HG02623 (cell line): ENCODE measurements around the gene MAGI1.
"Not testable (repeated sequence)": the region's sequence is repeated elsewhere in the genome, so short reads cannot be mapped to it uniquely, and the experiment has no call there.

Experiments
- ATAC-seq: cut with Tn5 transposase; IDR thresholded peaks from one replicate; pipeline ENCODE4 v1.9.1; 2021; ENCODE audit warnings: moderate library complexity; ENCODE audit not compliant: unreplicated experiment

Gene MAGI1

GRCh38 chr3:65549626-65549959 is 489.1 kb downstream of the MAGI1 start:
- ATAC-seq = no peak

GRCh38 chr3:65548848-65549625 is 489.7 kb downstream of the MAGI1 start:
- no peak for ATAC-seq

GRCh38 chr3:65545429-65545828 is 493.3 kb downstream of the MAGI1 start:
- no peak for ATAC-seq

GRCh38 chr3:65543391-65543790 is 495.3 kb downstream of the MAGI1 start:
- not testable (repeated sequence) for ATAC-seq

GRCh38 chr3:65540666-65541065 is 498.1 kb downstream of the MAGI1 start:
- no peak for ATAC-seq

- ATAC-seq = no peak
Observed at GRCh38 chr3:65539616-65540015, 499.1 kb downstream of the MAGI1 start.

- no peak for ATAC-seq
Observed at GRCh38 chr3:65538101-65538500, 500.6 kb downstream of the MAGI1 start.

- no peak for ATAC-seq
Observed at GRCh38 chr3:65537109-65537508, 501.6 kb downstream of the MAGI1 start.

- no peak for ATAC-seq
Observed at GRCh38 chr3:65535260-65535659, 503.5 kb downstream of the MAGI1 start.

GRCh38 chr3:65534805-65535204 is 503.9 kb downstream of the MAGI1 start:
- ATAC-seq = no peak

GRCh38 chr3:65532749-65533148 is 506.0 kb downstream of the MAGI1 start:
- no peak for ATAC-seq

GRCh38 chr3:65532215-65532614 is 506.5 kb downstream of the MAGI1 start:
- ATAC-seq = no peak

- no peak for ATAC-seq
Observed at GRCh38 chr3:65531499-65531898, 507.2 kb downstream of the MAGI1 start.

GRCh38 chr3:65526656-65527055 is 512.1 kb downstream of the MAGI1 start:
- ATAC-seq = no peak

- ATAC-seq = no peak
Observed at GRCh38 chr3:65524584-65524983, 514.1 kb downstream of the MAGI1 start.

GRCh38 chr3:65523878-65524277 is 514.8 kb downstream of the MAGI1 start:
- ATAC-seq = no peak

- ATAC-seq = no peak
Observed at GRCh38 chr3:65521032-65521431, 517.7 kb downstream of the MAGI1 start.

- ATAC-seq = no peak
Observed at GRCh38 chr3:65516998-65517397, 521.7 kb downstream of the MAGI1 start.

GRCh38 chr3:65514317-65514716 is 524.4 kb downstream of the MAGI1 start:
- ATAC-seq = not testable (repeated sequence)

GRCh38 chr3:65509423-65509794 is 529.3 kb downstream of the MAGI1 start:
- not testable (repeated sequence) for ATAC-seq

- no peak for ATAC-seq
Observed at GRCh38 chr3:65508750-65509422, 529.8 kb downstream of the MAGI1 start.

- ATAC-seq = no peak
Observed at GRCh38 chr3:65507437-65507836, 531.3 kb downstream of the MAGI1 start.

- ATAC-seq = no peak
Observed at GRCh38 chr3:65503776-65504175, 534.9 kb downstream of the MAGI1 start.
